Measurements from ENCODE around the gene C15orf40.
A peak's percentile ranks its signal among the peaks of the same experiment; 100 is the strongest.

The C15orf40 gene

DNA sequence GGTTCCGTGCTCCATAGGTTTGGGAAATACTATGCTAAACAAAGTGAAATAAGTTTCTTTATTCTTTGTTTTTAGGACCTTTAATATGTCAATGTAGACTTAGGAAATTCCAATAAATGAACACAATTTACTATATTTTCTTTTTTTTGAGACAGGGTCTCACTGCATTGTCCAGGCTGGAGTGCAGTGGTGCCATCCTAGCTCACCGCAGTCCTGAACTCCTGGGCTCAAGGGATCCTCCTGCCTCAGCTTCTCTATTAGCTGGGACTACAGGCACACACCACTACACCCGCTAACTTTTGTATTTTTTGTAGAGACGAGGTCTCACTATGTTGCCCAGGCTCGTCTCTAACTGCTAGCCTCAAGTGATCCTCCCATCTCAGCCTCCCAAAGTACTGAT is 46.5 kb downstream of the C15orf40 start:
- DNase-seq (ENCODE audit: low spot score), result no peak
- in situ Hi-C loops (cut with MboI; ENCODE audit: low sequenced_read_pairs, unreplicated experiment), result no loop called here
- TF ChIP-seq, protein P1, sequence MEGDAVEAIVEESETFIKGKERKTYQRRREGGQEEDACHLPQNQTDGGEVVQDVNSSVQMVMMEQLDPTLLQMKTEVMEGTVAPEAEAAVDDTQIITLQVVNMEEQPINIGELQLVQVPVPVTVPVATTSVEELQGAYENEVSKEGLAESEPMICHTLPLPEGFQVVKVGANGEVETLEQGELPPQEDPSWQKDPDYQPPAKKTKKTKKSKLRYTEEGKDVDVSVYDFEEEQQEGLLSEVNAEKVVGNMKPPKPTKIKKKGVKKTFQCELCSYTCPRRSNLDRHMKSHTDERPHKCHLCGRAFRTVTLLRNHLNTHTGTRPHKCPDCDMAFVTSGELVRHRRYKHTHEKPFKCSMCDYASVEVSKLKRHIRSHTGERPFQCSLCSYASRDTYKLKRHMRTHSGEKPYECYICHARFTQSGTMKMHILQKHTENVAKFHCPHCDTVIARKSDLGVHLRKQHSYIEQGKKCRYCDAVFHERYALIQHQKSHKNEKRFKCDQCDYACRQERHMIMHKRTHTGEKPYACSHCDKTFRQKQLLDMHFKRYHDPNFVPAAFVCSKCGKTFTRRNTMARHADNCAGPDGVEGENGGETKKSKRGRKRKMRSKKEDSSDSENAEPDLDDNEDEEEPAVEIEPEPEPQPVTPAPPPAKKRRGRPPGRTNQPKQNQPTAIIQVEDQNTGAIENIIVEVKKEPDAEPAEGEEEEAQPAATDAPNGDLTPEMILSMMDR (IDR thresholded peaks at IDR 0.05; ENCODE audit: borderline replicate concordance, control extremely low read depth, extremely low read depth, insufficient read depth, missing control alignments), result no peak

GRCh38 chr15:82963471-82964341 is 47.7 kb downstream of the C15orf40 start:
- in situ Hi-C loops (cut with MboI; ENCODE audit: low sequenced_read_pairs, unreplicated experiment), result no loop called here
- TF ChIP-seq, protein P1 (IDR thresholded peaks at IDR 0.05; ENCODE audit: borderline replicate concordance, control extremely low read depth, extremely low read depth, insufficient read depth, missing control alignments), result no peak
- no peak for DNase-seq (ENCODE audit: low spot score)

- in situ Hi-C loops (cut with MboI; ENCODE audit: low sequenced_read_pairs, unreplicated experiment), result no loop called here
- TF ChIP-seq, protein P1 (IDR thresholded peaks at IDR 0.05; ENCODE audit: borderline replicate concordance, control extremely low read depth, extremely low read depth, insufficient read depth, missing control alignments), result no peak
- DNase-seq (ENCODE audit: low spot score), result no peak
Measured at GRCh38 chr15:82960766-82961165, 50.7 kb downstream of the C15orf40 start.

GRCh38 chr15:82959423-82959822 is 52.0 kb downstream of the C15orf40 start:
- in situ Hi-C loops (cut with MboI; ENCODE audit: low sequenced_read_pairs, unreplicated experiment), result no loop called here
- no peak for DNase-seq (ENCODE audit: low spot score)
- TF ChIP-seq, protein P1 (IDR thresholded peaks at IDR 0.05; ENCODE audit: borderline replicate concordance, control extremely low read depth, extremely low read depth, insufficient read depth, missing control alignments), result no peak

- DNase-seq (ENCODE audit: low spot score), result no peak
- TF ChIP-seq, protein P1 (IDR thresholded peaks at IDR 0.05; ENCODE audit: borderline replicate concordance, control extremely low read depth, extremely low read depth, insufficient read depth, missing control alignments), result no peak
- in situ Hi-C loops (cut with MboI; ENCODE audit: low sequenced_read_pairs, unreplicated experiment), result no loop called here
Measured at GRCh38 chr15:82958638-82959037, 52.8 kb downstream of the C15orf40 start.

GRCh38 chr15:82952158-82953081 is 59.0 kb downstream of the C15orf40 start, which contains the start of gene HOMER2:
Gene HOMER2, minus strand, starts transcription at chr15:82952720. Its CDS starts 185 bp downstream, at chr15:82952535.
- DNase-seq (ENCODE audit: low spot score), result peak; percentile 55
- TF ChIP-seq, protein P1 (IDR thresholded peaks at IDR 0.05; ENCODE audit: borderline replicate concordance, control extremely low read depth, extremely low read depth, insufficient read depth, missing control alignments), result no peak
- in situ Hi-C loops (cut with MboI; ENCODE audit: low sequenced_read_pairs, unreplicated experiment), result no loop called here

Measured in GM13976 (cell line).